Keratinocyte (primary cell): ENCODE data around the gene MAP6D1.

ENCODE experiments used
- EZH2 ChIP-seq: IDR thresholded peaks from one replicate; pipeline ENCODE4 v1.6.1; 2012; ENCODE audit warnings: inconsistent platforms, mild to moderate bottlenecking, low read length, moderate library complexity
- TF ChIP-seq, protein P1 (sequence below), 3 experiments: IDR thresholded peaks in 1 of 3; conservative IDR thresholded peaks in 1 of 3; optimal IDR thresholded peaks in 1 of 3; 2 replicates in 2 of 3; 3 replicates in 1 of 3; pipeline versions ENCODE3 to v1.5.1; 2011; ENCODE audit warnings: low read length in 3 of 3, mild to moderate bottlenecking in 3 of 3, moderate library complexity in 2 of 3, control low read depth in 1 of 3, inconsistent platforms in 1 of 3; ENCODE audit not compliant: insufficient read depth in 2 of 3; ENCODE audit errors: extremely low read depth in 1 of 3

GRCh38 chr3:183802989-183803388 is 22.4 kb downstream of the MAP6D1 start:
- TF ChIP-seq, protein P1, sequence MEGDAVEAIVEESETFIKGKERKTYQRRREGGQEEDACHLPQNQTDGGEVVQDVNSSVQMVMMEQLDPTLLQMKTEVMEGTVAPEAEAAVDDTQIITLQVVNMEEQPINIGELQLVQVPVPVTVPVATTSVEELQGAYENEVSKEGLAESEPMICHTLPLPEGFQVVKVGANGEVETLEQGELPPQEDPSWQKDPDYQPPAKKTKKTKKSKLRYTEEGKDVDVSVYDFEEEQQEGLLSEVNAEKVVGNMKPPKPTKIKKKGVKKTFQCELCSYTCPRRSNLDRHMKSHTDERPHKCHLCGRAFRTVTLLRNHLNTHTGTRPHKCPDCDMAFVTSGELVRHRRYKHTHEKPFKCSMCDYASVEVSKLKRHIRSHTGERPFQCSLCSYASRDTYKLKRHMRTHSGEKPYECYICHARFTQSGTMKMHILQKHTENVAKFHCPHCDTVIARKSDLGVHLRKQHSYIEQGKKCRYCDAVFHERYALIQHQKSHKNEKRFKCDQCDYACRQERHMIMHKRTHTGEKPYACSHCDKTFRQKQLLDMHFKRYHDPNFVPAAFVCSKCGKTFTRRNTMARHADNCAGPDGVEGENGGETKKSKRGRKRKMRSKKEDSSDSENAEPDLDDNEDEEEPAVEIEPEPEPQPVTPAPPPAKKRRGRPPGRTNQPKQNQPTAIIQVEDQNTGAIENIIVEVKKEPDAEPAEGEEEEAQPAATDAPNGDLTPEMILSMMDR (optimal IDR thresholded peaks at IDR 0.05 in 1 of 3, IDR thresholded peaks at IDR 0.05 in 1 of 3, conservative IDR thresholded peaks at IDR 0.05 in 1 of 3; ENCODE audit: extremely low read depth in 1 of 3, insufficient read depth in 2 of 3, low read length in 3 of 3): no peak
- TF ChIP-seq EZH2: no peak
